WTC11 (cell line): Measurements from ENCODE around the gene PRKRIP1. TPM values are rescaled to one million over a fixed set of nuclear protein-coding genes. Genes with fewer than 3 reads are reported as not detected.

Experiments
- ATAC-seq: fragments of 200-7000 bp; cut with Tn5 transposase; 2 replicates; pipeline ENCODE4 v1.10.0; 2021; ENCODE audit warnings: mild to moderate bottlenecking, moderate library complexity
- CTCF ChIA-PET: fragments of 300-600 bp; sonication (Branson Sonifier 250); formaldehyde crosslinking; loops from one replicate; lab custom pipeline; 2021; ENCODE audit warnings: antibody characterized with exemption; lab: Charles Lee
- POLR2A ChIA-PET: fragments of 350-600 bp; sonication (Branson Sonifier 250); formaldehyde crosslinking; loops from one replicate; lab custom pipeline; 2021; ENCODE audit warnings: antibody characterized with exemption; lab: Charles Lee
- DNase-seq: peaks from one replicate; pipeline ENCODE4 v3.0.0; 2021; ENCODE audit warnings: low spot score
- H3K27ac Mint-ChIP-seq: 2 replicates; pipeline ENCODE4 v1.8.0; 2021; ENCODE audit warnings: mixed read lengths
- H3K27me3 Mint-ChIP-seq: 2 replicates; pipeline ENCODE4 v1.8.0; 2021; ENCODE audit warnings: low read depth, mild to moderate bottlenecking, moderate library complexity, mixed read lengths
- H3K36me3 Mint-ChIP-seq: 2 replicates; pipeline ENCODE4 v1.8.0; 2021; ENCODE audit warnings: mixed read lengths
- H3K4me1 Mint-ChIP-seq: 2 replicates; pipeline ENCODE4 v1.8.0; 2022; ENCODE audit warnings: mixed read lengths
- H3K4me3 Mint-ChIP-seq: 2 replicates; pipeline ENCODE4 v1.8.0; 2021; ENCODE audit warnings: mild to moderate bottlenecking, moderate library complexity, mixed read lengths
- H3K9me3 Mint-ChIP-seq: 2 replicates; pipeline ENCODE4 v1.8.0; 2021; ENCODE audit warnings: mixed read lengths
- CREM ChIP-seq: sonication (generic); formaldehyde crosslinking; IDR thresholded peaks from 2 replicates; pipeline ENCODE4 v1.8.1; 2022; ENCODE audit warnings: mild to moderate bottlenecking, missing genetic modification reagents, moderate library complexity
- ELF4 ChIP-seq: sonication (generic); formaldehyde crosslinking; IDR thresholded peaks from 2 replicates; pipeline ENCODE4 v1.8.1; 2022; ENCODE audit warnings: low read depth, mild to moderate bottlenecking, moderate library complexity, missing genetic modification reagents
- FOXJ3 ChIP-seq: sonication (generic); formaldehyde crosslinking; IDR thresholded peaks from 2 replicates; pipeline ENCODE4 v1.9.0; 2021; ENCODE audit warnings: missing genetic modification reagents, mild to moderate bottlenecking, borderline replicate concordance
- FOXP4 ChIP-seq: sonication (generic); formaldehyde crosslinking; IDR thresholded peaks from 2 replicates; pipeline ENCODE4 v1.8.0; 2022; ENCODE audit warnings: mild to moderate bottlenecking, missing genetic modification reagents
- KAT7 ChIP-seq: sonication (generic); formaldehyde crosslinking; IDR thresholded peaks from 2 replicates; pipeline ENCODE4 v1.8.1; 2023; ENCODE audit warnings: missing genetic modification reagents, mild to moderate bottlenecking, borderline replicate concordance
- NR2C2 ChIP-seq: sonication (generic); formaldehyde crosslinking; IDR thresholded peaks from 2 replicates; pipeline ENCODE4 v1.8.0; 2022; ENCODE audit warnings: mild to moderate bottlenecking, missing genetic modification reagents
- PRDM15 ChIP-seq: sonication (generic); formaldehyde crosslinking; IDR thresholded peaks from 2 replicates; pipeline ENCODE4 v1.8.0; 2022; ENCODE audit warnings: missing genetic modification reagents
- SMAD3 ChIP-seq: sonication (generic); formaldehyde crosslinking; IDR thresholded peaks from 2 replicates; pipeline ENCODE4 v1.8.0; 2022; ENCODE audit warnings: missing genetic modification reagents, mild to moderate bottlenecking, borderline replicate concordance
- STAT6 ChIP-seq: sonication (generic); formaldehyde crosslinking; conservative IDR thresholded peaks from 2 replicates; pipeline ENCODE4 v1.8.1; 2023; ENCODE audit warnings: mild to moderate bottlenecking, low read depth, missing genetic modification reagents, moderate library complexity
- TEAD1 ChIP-seq: sonication (generic); formaldehyde crosslinking; IDR thresholded peaks from 2 replicates; pipeline ENCODE4 v1.8.0; 2022; ENCODE audit warnings: mild to moderate bottlenecking, missing genetic modification reagents
- USF2 ChIP-seq: sonication (generic); formaldehyde crosslinking; IDR thresholded peaks from 2 replicates; pipeline ENCODE4 v1.8.1; 2023; ENCODE audit warnings: mild to moderate bottlenecking, missing genetic modification reagents, moderate library complexity
- ZNF121 ChIP-seq: sonication (generic); formaldehyde crosslinking; IDR thresholded peaks from 2 replicates; pipeline ENCODE4 v1.8.0; 2023; ENCODE audit warnings: missing genetic modification reagents
- ZNF219 ChIP-seq: sonication (generic); formaldehyde crosslinking; IDR thresholded peaks from 2 replicates; pipeline ENCODE4 v1.8.0; 2023; ENCODE audit warnings: missing genetic modification reagents, mild to moderate bottlenecking, borderline replicate concordance
- ZNF671 ChIP-seq: fragments of 250-450 bp; sonication (Bioruptor Pico); IDR thresholded peaks from 2 replicates; pipeline ENCODE4 v1.8.0; 2021; ENCODE audit warnings: mild to moderate bottlenecking
- total RNA-seq: library from RNA; stranded (reverse); gene quantifications from 3 replicates; pipeline ENCODE4 v1.2.3, GENCODE V29; 2021
- TF ChIP-seq, protein P1 (sequence below): sonication (generic); formaldehyde crosslinking; IDR thresholded peaks from 2 replicates; pipeline ENCODE4 v1.8.1; 2022; ENCODE audit warnings: missing genetic modification reagents, borderline replicate concordance
- TF ChIP-seq, protein P2 (sequence below): sonication (generic); formaldehyde crosslinking; IDR thresholded peaks from 2 replicates; pipeline ENCODE4 v1.8.1; 2023; ENCODE audit warnings: mild to moderate bottlenecking, missing genetic modification reagents
- TF ChIP-seq, protein P3 (sequence below): sonication (generic); formaldehyde crosslinking; conservative IDR thresholded peaks from 2 replicates; pipeline ENCODE4 v1.8.1; 2022; ENCODE audit warnings: mild to moderate bottlenecking, missing genetic modification reagents

The PRKRIP1 gene
- total RNA-seq, 1 experiment from 2014 or later = 27.5 TPM

DNA sequence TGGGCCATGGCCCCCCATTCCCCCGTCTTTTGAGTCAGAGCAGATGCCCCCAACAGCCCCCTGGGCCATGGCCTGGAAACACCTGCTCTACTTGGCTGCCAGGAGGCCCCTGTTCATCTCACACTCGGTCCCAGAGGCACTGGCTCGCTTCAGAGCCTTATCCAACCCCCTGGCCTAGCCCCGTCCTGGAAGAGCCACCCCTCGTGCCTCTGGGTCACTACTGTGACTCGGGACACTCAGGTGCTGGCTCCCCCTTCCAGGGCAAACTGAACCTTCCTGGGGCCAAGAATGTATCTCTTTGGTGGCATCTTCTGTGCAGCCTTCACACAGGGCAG is 75.6 kb downstream of the PRKRIP1 start:
- H3K27me3 Mint-ChIP-seq = no peaks in the 10 kb centered on the region
- ChIA-PET POLR2A (no interaction called here), CTCF (no interaction called here)
- H3K27ac Mint-ChIP-seq = no peak overlapping the region
- DNase-seq (no peak), ATAC-seq (no peak)
- no peaks in the 10 kb centered on the region for H3K4me1 Mint-ChIP-seq
- no peak overlapping the region for H3K4me3 Mint-ChIP-seq
- TF ChIP-seq, protein P1, sequence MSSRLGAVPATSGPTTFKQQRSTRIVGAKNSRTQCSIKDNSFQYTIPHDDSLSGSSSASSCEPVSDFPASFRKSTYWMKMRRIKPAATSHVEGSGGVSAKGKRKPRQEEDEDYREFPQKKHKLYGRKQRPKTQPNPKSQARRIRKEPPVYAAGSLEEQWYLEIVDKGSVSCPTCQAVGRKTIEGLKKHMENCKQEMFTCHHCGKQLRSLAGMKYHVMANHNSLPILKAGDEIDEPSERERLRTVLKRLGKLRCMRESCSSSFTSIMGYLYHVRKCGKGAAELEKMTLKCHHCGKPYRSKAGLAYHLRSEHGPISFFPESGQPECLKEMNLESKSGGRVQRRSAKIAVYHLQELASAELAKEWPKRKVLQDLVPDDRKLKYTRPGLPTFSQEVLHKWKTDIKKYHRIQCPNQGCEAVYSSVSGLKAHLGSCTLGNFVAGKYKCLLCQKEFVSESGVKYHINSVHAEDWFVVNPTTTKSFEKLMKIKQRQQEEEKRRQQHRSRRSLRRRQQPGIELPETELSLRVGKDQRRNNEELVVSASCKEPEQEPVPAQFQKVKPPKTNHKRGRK (CRISPR knock-in tag) = no peak
- TF ChIP-seq, protein P2, sequence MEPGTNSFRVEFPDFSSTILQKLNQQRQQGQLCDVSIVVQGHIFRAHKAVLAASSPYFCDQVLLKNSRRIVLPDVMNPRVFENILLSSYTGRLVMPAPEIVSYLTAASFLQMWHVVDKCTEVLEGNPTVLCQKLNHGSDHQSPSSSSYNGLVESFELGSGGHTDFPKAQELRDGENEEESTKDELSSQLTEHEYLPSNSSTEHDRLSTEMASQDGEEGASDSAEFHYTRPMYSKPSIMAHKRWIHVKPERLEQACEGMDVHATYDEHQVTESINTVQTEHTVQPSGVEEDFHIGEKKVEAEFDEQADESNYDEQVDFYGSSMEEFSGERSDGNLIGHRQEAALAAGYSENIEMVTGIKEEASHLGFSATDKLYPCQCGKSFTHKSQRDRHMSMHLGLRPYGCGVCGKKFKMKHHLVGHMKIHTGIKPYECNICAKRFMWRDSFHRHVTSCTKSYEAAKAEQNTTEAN = no peak
- no peak for TF ChIP-seq USF2 (CRISPR knock-in tag)
- no peak for TF ChIP-seq KAT7 (CRISPR knock-in tag)
- no peak for TF ChIP-seq SMAD3
- TF ChIP-seq TEAD1 (CRISPR knock-in tag) = no peak
- no peak for TF ChIP-seq FOXP4 (CRISPR knock-in tag)
- no peak for TF ChIP-seq ELF4 (CRISPR knock-in tag)
- no peak for TF ChIP-seq ZNF121 (CRISPR knock-in tag)
- TF ChIP-seq, all 79 proteins: peak for 0
- Mint-ChIP-seq H3K36me3 (peaks cover 3% of the 10 kb centered on the region; the same call in 1 of the 2 replicates), H3K9me3 (no peaks in the 10 kb centered on the region)

GRCh38 chr7:102472126-102473041 is 76.2 kb downstream of the PRKRIP1 start:
- Mint-ChIP-seq H3K27ac (peak overlapping the region; percentile 60; the same call in 1 of the 2 replicates), H3K27me3 (no peaks in the 10 kb centered on the region), H3K4me3 (no peak overlapping the region), H3K4me1 (no peaks in the 10 kb centered on the region), H3K9me3 (no peaks in the 10 kb centered on the region), H3K36me3 (peaks cover 3% of the 10 kb centered on the region; the same call in 1 of the 2 replicates)
- DNase-seq = no peak
- ATAC-seq = no peak
- ChIA-PET CTCF (no interaction called here), POLR2A (no interaction called here)
- TF ChIP-seq STAT6 (no peak), FOXP4 (CRISPR knock-in tag) (no peak), ZNF219 (CRISPR knock-in tag) (no peak), ZNF671 (CRISPR knock-in tag) (no peak), CREM (no peak), FOXJ3 (CRISPR knock-in tag) (no peak), PRDM15 (CRISPR knock-in tag) (no peak), NR2C2 (CRISPR knock-in tag) (no peak)
- TF ChIP-seq, protein P3, sequence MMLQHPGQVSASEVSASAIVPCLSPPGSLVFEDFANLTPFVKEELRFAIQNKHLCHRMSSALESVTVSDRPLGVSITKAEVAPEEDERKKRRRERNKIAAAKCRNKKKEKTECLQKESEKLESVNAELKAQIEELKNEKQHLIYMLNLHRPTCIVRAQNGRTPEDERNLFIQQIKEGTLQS (CRISPR knock-in tag) = no peak
